HG03066 (cell line): ENCODE data around the gene CNNM3.
"Not testable (repeated sequence)": the region's sequence is repeated elsewhere in the genome, so short reads cannot be mapped to it uniquely, and the experiment has no call there.

Experiments used
- ATAC-seq: cut with Tn5 transposase; IDR thresholded peaks from one replicate; pipeline ENCODE4 v1.9.1; 2021; ENCODE audit warnings: low read depth; ENCODE audit not compliant: unreplicated experiment

The CNNM3 gene

GRCh38 chr2:96798733-96799622, 17.1 kb upstream of the CNNM3 start:
- ATAC-seq = no peak

- ATAC-seq = no peak
Measured at GRCh38 chr2:96799623-96799935, 16.5 kb upstream of the CNNM3 start.

- peak; percentile 10 for ATAC-seq
Measured at GRCh38 chr2:96800061-96801004, 15.7 kb upstream of the CNNM3 start.

GRCh38 chr2:96801005-96801785, 14.9 kb upstream of the CNNM3 start:
- ATAC-seq = peak; percentile 56

- ATAC-seq = peak; percentile 44
Measured at GRCh38 chr2:96801786-96802595, 14.1 kb upstream of the CNNM3 start.

- no peak for ATAC-seq
Measured at GRCh38 chr2:96802721-96803120, 13.3 kb upstream of the CNNM3 start.

- ATAC-seq = no peak
Measured at GRCh38 chr2:96804986-96805385, 11.1 kb upstream of the CNNM3 start.

GRCh38 chr2:96805946-96806345, 10.1 kb upstream of the CNNM3 start:
- ATAC-seq = not testable (repeated sequence)

- ATAC-seq = peak; percentile 51
Measured at GRCh38 chr2:96806468-96807126, 9.5 kb upstream of the CNNM3 start.

- no peak for ATAC-seq
Measured at GRCh38 chr2:96807127-96807471, 9.0 kb upstream of the CNNM3 start.

- no peak for ATAC-seq
Measured at GRCh38 chr2:96808176-96808837, 7.8 kb upstream of the CNNM3 start.

GRCh38 chr2:96809216-96809882, 6.7 kb upstream of the CNNM3 start:
- no peak for ATAC-seq

- no peak for ATAC-seq
Measured at GRCh38 chr2:96809951-96810782, 5.9 kb upstream of the CNNM3 start.

GRCh38 chr2:96810783-96811192, 5.3 kb upstream of the CNNM3 start:
- no peak for ATAC-seq

- no peak for ATAC-seq
Measured at GRCh38 chr2:96811917-96812316, 4.2 kb upstream of the CNNM3 start.

- ATAC-seq = no peak
Measured at GRCh38 chr2:96813656-96814055, 2.4 kb upstream of the CNNM3 start.

- ATAC-seq = no peak
Measured at GRCh38 chr2:96815326-96816126, 542 bp upstream of the CNNM3 start.
